Measurements from ENCODE around the gene CUX1.
A peak's percentile ranks its signal among the peaks of the same experiment; 100 is the strongest.

The CUX1 gene

GRCh38 chr7:102268635-102269034 lies 451.2 kb downstream of the CUX1 start:
- no peaks in the 10 kb centered on the region for H3K27me3 ChIP-seq (ENCODE audit: insufficient read depth, poor library complexity, severe bottlenecking)
- no peak overlapping the region for H3K27ac ChIP-seq (ENCODE audit: poor library complexity, severe bottlenecking)
- H3K4me3 ChIP-seq (ENCODE audit: severe bottlenecking) = no peak overlapping the region
- H3K4me1 ChIP-seq (ENCODE audit: insufficient read depth, poor library complexity, severe bottlenecking) = peaks cover 4% of the 10 kb centered on the region
- ATAC-seq (ENCODE audit: low read depth) (no peak), DNase-seq (ENCODE audit: low spot score) (no peak)
- no peaks in the 10 kb centered on the region for H3K9me3 ChIP-seq (ENCODE audit: severe bottlenecking)
- no peaks in the 10 kb centered on the region for H3K36me3 ChIP-seq (ENCODE audit: low read depth)
- TF ChIP-seq, protein P1, sequence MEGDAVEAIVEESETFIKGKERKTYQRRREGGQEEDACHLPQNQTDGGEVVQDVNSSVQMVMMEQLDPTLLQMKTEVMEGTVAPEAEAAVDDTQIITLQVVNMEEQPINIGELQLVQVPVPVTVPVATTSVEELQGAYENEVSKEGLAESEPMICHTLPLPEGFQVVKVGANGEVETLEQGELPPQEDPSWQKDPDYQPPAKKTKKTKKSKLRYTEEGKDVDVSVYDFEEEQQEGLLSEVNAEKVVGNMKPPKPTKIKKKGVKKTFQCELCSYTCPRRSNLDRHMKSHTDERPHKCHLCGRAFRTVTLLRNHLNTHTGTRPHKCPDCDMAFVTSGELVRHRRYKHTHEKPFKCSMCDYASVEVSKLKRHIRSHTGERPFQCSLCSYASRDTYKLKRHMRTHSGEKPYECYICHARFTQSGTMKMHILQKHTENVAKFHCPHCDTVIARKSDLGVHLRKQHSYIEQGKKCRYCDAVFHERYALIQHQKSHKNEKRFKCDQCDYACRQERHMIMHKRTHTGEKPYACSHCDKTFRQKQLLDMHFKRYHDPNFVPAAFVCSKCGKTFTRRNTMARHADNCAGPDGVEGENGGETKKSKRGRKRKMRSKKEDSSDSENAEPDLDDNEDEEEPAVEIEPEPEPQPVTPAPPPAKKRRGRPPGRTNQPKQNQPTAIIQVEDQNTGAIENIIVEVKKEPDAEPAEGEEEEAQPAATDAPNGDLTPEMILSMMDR (IDR thresholded peaks at IDR 0.05; ENCODE audit: poor library complexity, severe bottlenecking) = no peak

DNA sequence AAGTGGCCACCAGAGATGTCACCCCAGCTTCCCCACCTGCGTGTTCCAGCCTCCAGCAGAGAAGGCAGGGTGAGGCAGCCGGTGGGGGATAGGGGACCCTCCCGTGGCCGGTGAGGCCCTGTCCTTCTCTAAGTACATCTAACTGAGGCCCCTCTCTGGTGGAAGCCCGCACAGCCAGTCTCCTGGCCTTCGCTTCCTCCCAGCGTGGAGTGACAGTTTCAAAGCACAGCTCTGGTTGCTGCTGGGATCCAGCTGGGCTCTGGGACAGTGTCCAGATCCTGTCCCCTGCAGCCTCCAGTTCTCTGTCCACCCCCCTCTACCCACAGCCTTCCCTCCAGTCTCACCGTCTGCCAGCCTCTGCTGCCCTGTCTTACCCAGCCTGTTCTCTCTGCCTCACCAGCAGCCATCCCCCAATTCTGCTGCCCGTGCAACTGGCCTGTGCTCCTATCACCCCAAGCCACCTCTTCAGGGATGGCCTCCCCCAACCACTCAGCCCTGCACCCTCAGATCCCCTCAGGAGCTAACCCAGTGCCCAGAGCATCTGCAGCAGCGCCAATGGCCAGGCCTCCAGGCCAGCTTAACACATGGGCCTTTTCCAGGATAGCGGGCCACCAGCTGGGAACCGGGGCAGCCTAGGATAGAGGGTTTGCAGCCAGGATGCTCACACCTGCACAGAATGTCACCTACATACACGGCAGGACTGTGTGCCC lies 452.9 kb downstream of the CUX1 start:
- no peak overlapping the region for H3K27ac ChIP-seq (ENCODE audit: poor library complexity, severe bottlenecking)
- no peaks in the 10 kb centered on the region for H3K9me3 ChIP-seq (ENCODE audit: severe bottlenecking)
- H3K4me1 ChIP-seq (ENCODE audit: insufficient read depth, poor library complexity, severe bottlenecking) = peaks cover 6% of the 10 kb centered on the region
- H3K27me3 ChIP-seq (ENCODE audit: insufficient read depth, poor library complexity, severe bottlenecking) = no peaks in the 10 kb centered on the region
- DNase-seq (ENCODE audit: low spot score) (peak; percentile 45), ATAC-seq (ENCODE audit: low read depth) (no peak)
- H3K4me3 ChIP-seq (ENCODE audit: severe bottlenecking) = no peak overlapping the region
- TF ChIP-seq, protein P1 (IDR thresholded peaks at IDR 0.05; ENCODE audit: poor library complexity, severe bottlenecking) = no peak
- H3K36me3 ChIP-seq (ENCODE audit: low read depth) = no peaks in the 10 kb centered on the region

GRCh38 chr7:102271158-102271798 lies 453.9 kb downstream of the CUX1 start:
- H3K27ac ChIP-seq (ENCODE audit: poor library complexity, severe bottlenecking) = no peak overlapping the region

DNA sequence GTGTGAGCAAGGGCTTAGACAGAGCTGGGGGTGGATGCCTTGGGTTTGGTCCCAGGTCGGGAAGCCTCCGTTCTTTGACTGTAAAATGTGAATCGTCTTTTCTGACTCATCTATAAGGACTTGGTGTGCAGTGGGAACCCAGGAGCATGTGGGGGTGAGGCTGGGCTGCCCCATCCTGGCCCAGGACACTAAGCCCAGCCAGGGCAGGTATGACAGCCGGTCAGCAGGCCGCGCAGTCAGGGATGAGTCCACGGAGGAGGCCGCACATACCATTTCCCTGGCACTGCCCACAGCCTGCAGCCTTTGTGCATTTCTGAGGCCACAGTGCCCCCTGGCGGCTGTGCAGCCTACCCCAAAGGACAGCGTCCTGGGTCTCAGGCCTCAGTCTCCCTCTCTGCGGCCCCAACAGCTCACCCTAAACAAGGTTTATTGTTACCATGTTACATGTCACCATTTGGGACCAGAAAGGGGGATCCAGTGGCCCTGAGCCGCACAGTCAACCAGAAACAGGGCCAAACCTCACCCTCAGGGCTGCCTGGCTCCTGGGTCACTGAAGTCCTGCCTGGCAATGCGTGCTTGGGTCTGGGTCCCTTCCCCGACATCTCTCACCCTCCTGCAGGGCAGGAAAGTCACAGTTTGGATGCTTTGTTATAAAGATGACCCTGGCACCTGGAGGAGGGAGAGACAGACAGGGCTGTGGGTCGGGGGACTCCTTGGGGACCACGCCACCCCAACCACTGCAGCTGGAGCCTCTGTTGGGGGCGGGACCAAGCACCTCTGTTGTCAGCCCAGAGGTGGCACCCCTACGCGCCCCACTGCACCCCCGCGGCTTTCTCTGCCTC lies 454.9 kb downstream of the CUX1 start:
- H3K27ac ChIP-seq (ENCODE audit: poor library complexity, severe bottlenecking) = no peak overlapping the region
- H3K4me3 ChIP-seq (ENCODE audit: severe bottlenecking) = no peak overlapping the region
- no peaks in the 10 kb centered on the region for H3K9me3 ChIP-seq (ENCODE audit: severe bottlenecking)
- DNase-seq (ENCODE audit: low spot score) (peak; percentile 81), ATAC-seq (ENCODE audit: low read depth) (peak; percentile 72)
- TF ChIP-seq, protein P1 (IDR thresholded peaks at IDR 0.05; ENCODE audit: poor library complexity, severe bottlenecking) = peak; percentile 91
- H3K36me3 ChIP-seq (ENCODE audit: low read depth) = no peaks in the 10 kb centered on the region
- peaks cover 6% of the 10 kb centered on the region for H3K4me1 ChIP-seq (ENCODE audit: insufficient read depth, poor library complexity, severe bottlenecking)
- H3K27me3 ChIP-seq (ENCODE audit: insufficient read depth, poor library complexity, severe bottlenecking) = no peaks in the 10 kb centered on the region

More at GRCh38 chr7:102271158-102271798, 453.9 kb downstream of the CUX1 start:
- TF ChIP-seq, protein P1 (IDR thresholded peaks at IDR 0.05; ENCODE audit: poor library complexity, severe bottlenecking) = no peak
- no peak for ATAC-seq (ENCODE audit: low read depth)
- H3K4me3 ChIP-seq (ENCODE audit: severe bottlenecking) = no peak overlapping the region
- H3K27me3 ChIP-seq (ENCODE audit: insufficient read depth, poor library complexity, severe bottlenecking) = no peaks in the 10 kb centered on the region
- peak; percentile 25 for DNase-seq (ENCODE audit: low spot score)
- no peaks in the 10 kb centered on the region for H3K9me3 ChIP-seq (ENCODE audit: severe bottlenecking)
- H3K36me3 ChIP-seq (ENCODE audit: low read depth) = no peaks in the 10 kb centered on the region
- peaks cover 6% of the 10 kb centered on the region for H3K4me1 ChIP-seq (ENCODE audit: insufficient read depth, poor library complexity, severe bottlenecking)

Data from RWPE2 (cell line).